ENCODE measurements around the gene APOBEC4. TPM values are rescaled to one million over a fixed set of nuclear protein-coding genes. Genes with fewer than 3 reads are reported as not detected.

APOBEC4 gene
- total and polyA plus RNA-seq, 9 of the 15 experiments (the other 6 are each of a cell fraction or from before 2014, with no cell fraction given) = not detected

GRCh38 chr1:183598386-183598785 lies 54.7 kb downstream of the APOBEC4 start (continued):
- no peak for TF ChIP-seq MBD1 (CRISPR knock-in tag; IDR thresholded peaks at IDR 0.05)
- TF ChIP-seq NUFIP1 (IDR thresholded peaks at IDR 0.05; ENCODE audit: partially characterized antibody) = no peak
- no peak for TF ChIP-seq HSF4 (CRISPR knock-in tag; IDR thresholded peaks at IDR 0.05; ENCODE audit: borderline replicate concordance)
- no peak for TF ChIP-seq HNRNPUL1 (IDR thresholded peaks at IDR 0.05; ENCODE audit: low read length)
- no peak for TF ChIP-seq CREB5 (CRISPR knock-in tag; IDR thresholded peaks at IDR 0.05)

- no peak overlapping the region for H2AFZ ChIP-seq (ENCODE audit: low read depth, low read length)
- no peak for ATAC-seq
- intact Hi-C loops (cut with micrococcal nuclease) (no loop called here), in situ Hi-C loops (cut with MboI) (no loop called here)
- no peaks in the 10 kb centered on the region for H3K36me3 ChIP-seq (ENCODE audit: control insufficient read depth, insufficient read depth, low read length)
- no peak overlapping the region for H3K9ac ChIP-seq (ENCODE audit: insufficient read depth in 1 of 2, low read depth in 2 of 2, low read length in 2 of 2)
- H3K9me3 ChIP-seq (replicated peaks; ENCODE audit: control insufficient read depth, insufficient read depth, low read depth, low read length) = no peaks in the 10 kb centered on the region
- H3K27me3 ChIP-seq (ENCODE audit: control insufficient read depth in 2 of 2, insufficient read depth in 2 of 2, low read length in 2 of 2) = peaks cover 27 to 44% of the 10 kb centered on the region in 2 experiments
- WGBS (ENCODE audit: insufficient coverage, low coverage, missing lambda C conversion rate) = 6% methylated on average over 5 of the region's 5 CpGs
- POLR2A ChIA-PET = interaction anchor here (1.0 kb wide), 1 partner anchor 12 kb away, joined by 3 read pairs; no protein-coding TSS in a partner anchor
- no peaks in the 10 kb centered on the region for H4K20me1 ChIP-seq (replicated peaks; ENCODE audit: control insufficient read depth, insufficient read depth, low read length)
- H3K9me1 ChIP-seq (ENCODE audit: control insufficient read depth, insufficient read depth, low read length) = no peaks in the 10 kb centered on the region
- no TSS peak for BruUV-seq (replicated peaks)
- no peak overlapping the region for H3K27ac ChIP-seq (ENCODE audit: extremely low read depth, low read depth, low read length)
- no peaks in the 10 kb centered on the region; a peak in 1 of 5 replicates for H3K4me1 ChIP-seq (replicated peaks in 1 of 2; ENCODE audit: control insufficient read depth in 2 of 2, insufficient read depth in 2 of 2, low read length in 2 of 2)
- DNase-seq (ENCODE audit: extremely low read depth in 1 of 4, low spot score in 3 of 4) = no peak
- TF ChIP-seq BRF1 (IDR thresholded peaks at IDR 0.05; ENCODE audit: borderline replicate concordance, extremely low read depth, insufficient read length) (no peak), MTF1 (CRISPR knock-in tag; IDR thresholded peaks at IDR 0.05; ENCODE audit: borderline replicate concordance) (no peak), MAFG (tag; conservative IDR thresholded peaks at IDR 0.05) (0 out of 2 replicates have a peak, but pooled peaks have one; percentile 9), CREBBP (IDR thresholded peaks at IDR 0.05; ENCODE audit: low read depth, low read length) (no peak), NFE2 (IDR thresholded peaks at IDR 0.05; ENCODE audit: low read depth) (0 out of 2 replicates have a peak, but pooled peaks have one; percentile 13), L3MBTL2 (IDR thresholded peaks at IDR 0.05) (no peak)
- CTCF ChIA-PET (ENCODE audit: low intra/inter-chr PET ratio) = no interaction called here
- no peak overlapping the region for H3K4me3 ChIP-seq
- H3K79me2 ChIP-seq (ENCODE audit: control insufficient read depth, insufficient read depth, low read length) = no peaks in the 10 kb centered on the region
- no peak for FAIRE-seq
- H3K4me2 ChIP-seq (ENCODE audit: insufficient read depth, low read length) = no peak overlapping the region
Observed at GRCh38 chr1:183597656-183598347, 55.3 kb downstream of the APOBEC4 start.
